ENCODE data around the gene IQCM. TPM values are rescaled to one million over a fixed set of nuclear protein-coding genes. Genes with fewer than 3 reads are reported as not detected.

IQCM gene
- total and polyA plus RNA-seq, 3 donors from 2014 or later: 6.5 to 10.7 (median 7.4) TPM

GRCh38 chr4:149746276-149746675 lies 69.4 kb downstream of the IQCM start:
- Histone ChIP-seq H3K27ac (no peak overlapping the region), H3K4me1 (no peaks in the 10 kb centered on the region), H3K4me3 (no peak overlapping the region), H3K27me3 (no peaks in the 10 kb centered on the region), H3K9me3 (no peaks in the 10 kb centered on the region), H3K36me3 (ENCODE audit: low read depth, missing control alignments) (no peaks in the 10 kb centered on the region)
- TF ChIP-seq CTCF (IDR thresholded peaks at IDR 0.05): no peak
- TF ChIP-seq POLR2A (IDR thresholded peaks at IDR 0.05): no peak
- WGBS, 2 donors: 76 to 83% methylated on average over 1 of the region's 1 CpG
- intact Hi-C loops (cut with DNase I; ENCODE audit: low total_unique reads): no loop called here
- no peak for DNase-seq

- no peak overlapping the region for H3K4me3 ChIP-seq
- TF ChIP-seq CTCF (IDR thresholded peaks at IDR 0.05): no peak
- no peak for TF ChIP-seq POLR2A (IDR thresholded peaks at IDR 0.05)
- no peaks in the 10 kb centered on the region for H3K9me3 ChIP-seq
- no peak overlapping the region for H3K27ac ChIP-seq
- H3K4me1 ChIP-seq: no peaks in the 10 kb centered on the region
- DNase-seq: no peak
- no peaks in the 10 kb centered on the region for H3K36me3 ChIP-seq (ENCODE audit: low read depth, missing control alignments)
- WGBS, 2 donors: 72 to 78% methylated on average over 1 of the region's 1 CpG
- intact Hi-C loops (cut with DNase I; ENCODE audit: low total_unique reads): no loop called here
- no peaks in the 10 kb centered on the region for H3K27me3 ChIP-seq
These were observed 74.3 kb downstream of the IQCM start for GRCh38 chr4:149741186-149741831.

- intact Hi-C loops (cut with DNase I; ENCODE audit: low total_unique reads): no loop called here
- Histone ChIP-seq H3K4me3 (no peak overlapping the region), H3K4me1 (no peaks in the 10 kb centered on the region), H3K36me3 (ENCODE audit: low read depth, missing control alignments) (no peaks in the 10 kb centered on the region), H3K27ac (no peak overlapping the region), H3K9me3 (no peaks in the 10 kb centered on the region), H3K27me3 (no peaks in the 10 kb centered on the region)
- DNase-seq: no peak
- TF ChIP-seq CTCF (IDR thresholded peaks at IDR 0.05): no peak
- TF ChIP-seq POLR2A (IDR thresholded peaks at IDR 0.05): no peak
- WGBS, 2 donors: 83% methylated on average over 7 of the region's 7 CpGs
These were observed 77.5 kb downstream of the IQCM start for GRCh38 chr4:149738156-149738555.

- WGBS, 2 donors: 82 to 95% methylated on average over 3 of the region's 3 CpGs
- DNase-seq: no peak
These were observed 79.8 kb downstream of the IQCM start for GRCh38 chr4:149735796-149736195.

More at GRCh38 chr4:149735796-149736195, 79.8 kb downstream of the IQCM start:
- Histone ChIP-seq H3K27me3 (no peaks in the 10 kb centered on the region), H3K4me3 (no peak overlapping the region), H3K9me3 (no peaks in the 10 kb centered on the region), H3K27ac (no peak overlapping the region), H3K36me3 (ENCODE audit: low read depth, missing control alignments) (no peaks in the 10 kb centered on the region), H3K4me1 (no peaks in the 10 kb centered on the region)
- intact Hi-C loops (cut with DNase I; ENCODE audit: low total_unique reads): no loop called here
- TF ChIP-seq POLR2A (IDR thresholded peaks at IDR 0.05) (no peak), CTCF (IDR thresholded peaks at IDR 0.05) (no peak)
